Prostate gland (tissue), 2 donors: ENCODE data around the gene EBF3. TPM values are rescaled to one million over a fixed set of nuclear protein-coding genes. Genes with fewer than 3 reads are reported as not detected.

Source experiments
- DNase-seq: peaks from one replicate; pipeline ENCODE4 v3.0.0-alpha.2; 2019; ENCODE audit warnings: low spot score
- H3K27ac ChIP-seq, 2 donors: fragments of 200-600 bp; sonication (generic); 2 replicates each; pipeline ENCODE4 v1.5.1; 2017 to 2019
- H3K27me3 ChIP-seq: fragments of 200-600 bp; sonication (generic); replicated peaks from 2 replicates; pipeline ENCODE4 v1.5.1; 2019; ENCODE audit not compliant: insufficient read depth
- H3K36me3 ChIP-seq, 2 donors: fragments of 200-600 bp; sonication (generic); 1 replicate in 1 of 2; 2 replicates in 1 of 2; pipeline versions ENCODE4 v1.5.1 to v1.8.1; 2017 to 2019
- H3K4me1 ChIP-seq: fragments of 200-600 bp; sonication (generic); replicated peaks from 2 replicates; pipeline ENCODE4 v1.5.1; 2019
- H3K4me3 ChIP-seq, 2 donors: fragments of 200-600 bp; sonication (generic); 2 replicates each; pipeline ENCODE4 v1.5.1; 2017 to 2019
- H3K9me3 ChIP-seq: fragments of 200-600 bp; sonication (generic); 2 replicates; pipeline ENCODE4 v1.5.1; 2017
- CTCF ChIP-seq, 4 experiments: fragments of 200-600 bp in 2 of 4; fragments of 450-650 bp in 2 of 4; sonication (generic) in 2 of 4; IDR thresholded peaks; 1 replicate in 3 of 4; 2 replicates in 1 of 4; pipeline ENCODE4 v1.5.1; 2016 to 2019; ENCODE audit warnings: antibody characterized with exemption in 4 of 4, mild to moderate bottlenecking in 2 of 4, moderate library complexity in 2 of 4
- POLR2A ChIP-seq: fragments of 450-650 bp; IDR thresholded peaks from one replicate; pipeline ENCODE4 v1.6.1; 2016; ENCODE audit warnings: antibody characterized with exemption, mild to moderate bottlenecking
- POLR2AphosphoS5 ChIP-seq: sonication (generic); formaldehyde crosslinking; IDR thresholded peaks from one replicate; pipeline ENCODE4 v1.6.1; 2017; ENCODE audit warnings: antibody characterized with exemption
- WGBS: methylation state at CpG from one replicate; pipeline ENCODE4 v1.1.5; 2018; 5-methylcytosine and 5-hydroxymethylcytosine counted together
- intact Hi-C: fragments of 100-400 bp; cut with DNase I; formaldehyde crosslinking; loops from one replicate; pipeline ENCODE4 v1.14.2; 2022
- total RNA-seq, 2 donors: library from RNA; depleted of rRNA; stranded (reverse); fragments of >200 nt; gene quantifications; one replicate each; pipeline ENCODE4 v1.1.0, GENCODE V29; 2016

The EBF3 gene
- total RNA-seq, 2 donors from 2014 or later: 1.5 to 7.8 TPM

GRCh38 chr10:129942019-129942277 is 22.1 kb downstream of the EBF3 start:
- Histone ChIP-seq H3K36me3 (no peaks in the 10 kb centered on the region), H3K4me3 (no peak overlapping the region), H3K27ac (no peak overlapping the region), H3K9me3 (no peaks in the 10 kb centered on the region), H3K27me3 (no peaks in the 10 kb centered on the region), H3K4me1 (no peaks in the 10 kb centered on the region)
- TF ChIP-seq CTCF (IDR thresholded peaks at IDR 0.05) (no peak), POLR2A (no peak), POLR2AphosphoS5 (no peak)
- DNase-seq: no peak
- WGBS: 95% methylated on average over 4 of the region's 4 CpGs
- intact Hi-C loops: no loop called here

GRCh38 chr10:129941199-129942018 is 22.7 kb downstream of the EBF3 start:
- WGBS: 96% methylated on average over 16 of the region's 16 CpGs
- no peak for DNase-seq
- TF ChIP-seq POLR2AphosphoS5: no peak
- Histone ChIP-seq H3K36me3 (no peaks in the 10 kb centered on the region), H3K27ac (no peak overlapping the region), H3K9me3 (no peaks in the 10 kb centered on the region), H3K4me3 (no peak overlapping the region), H3K4me1 (no peaks in the 10 kb centered on the region), H3K27me3 (no peaks in the 10 kb centered on the region)
- intact Hi-C loops: no loop called here

- Histone ChIP-seq H3K27me3 (no peaks in the 10 kb centered on the region), H3K27ac (no peak overlapping the region), H3K4me3 (no peak overlapping the region), H3K4me1 (no peaks in the 10 kb centered on the region), H3K9me3 (no peaks in the 10 kb centered on the region), H3K36me3 (no peaks in the 10 kb centered on the region)
- no peak for DNase-seq
- 84% methylated on average over 13 of the region's 13 CpGs for WGBS
- intact Hi-C loops: no loop called here
- no peak for TF ChIP-seq POLR2A
- TF ChIP-seq CTCF (IDR thresholded peaks at IDR 0.05): no peak
- TF ChIP-seq POLR2AphosphoS5: no peak
These were observed 23.4 kb downstream of the EBF3 start for GRCh38 chr10:129940617-129941198.

GRCh38 chr10:129939416-129940275 is 24.4 kb downstream of the EBF3 start:
- 88% methylated on average over 23 of the region's 23 CpGs for WGBS
- TF ChIP-seq CTCF (IDR thresholded peaks at IDR 0.05): no peak
- no peak for TF ChIP-seq POLR2A
- TF ChIP-seq POLR2AphosphoS5: no peak
- no peaks in the 10 kb centered on the region for H3K4me1 ChIP-seq

GRCh38 chr10:129938460-129938859 is 25.6 kb downstream of the EBF3 start:
- no peak for DNase-seq
- Histone ChIP-seq H3K36me3 (no peaks in the 10 kb centered on the region), H3K27me3 (no peaks in the 10 kb centered on the region), H3K9me3 (no peaks in the 10 kb centered on the region), H3K27ac (no peak overlapping the region), H3K4me3 (no peak overlapping the region), H3K4me1 (no peaks in the 10 kb centered on the region)
- WGBS: 56% methylated on average over 8 of the region's 8 CpGs
- TF ChIP-seq POLR2AphosphoS5: no peak
- no peak for TF ChIP-seq CTCF (IDR thresholded peaks at IDR 0.05)
- no peak for TF ChIP-seq POLR2A
- intact Hi-C loops: no loop called here

More at GRCh38 chr10:129939416-129940275, 24.4 kb downstream of the EBF3 start:
- intact Hi-C loops: no loop called here
- H3K36me3 ChIP-seq: no peaks in the 10 kb centered on the region
- H3K9me3 ChIP-seq: no peaks in the 10 kb centered on the region
- no peak overlapping the region for H3K27ac ChIP-seq
- no peaks in the 10 kb centered on the region for H3K27me3 ChIP-seq
- no peak overlapping the region for H3K4me3 ChIP-seq
- DNase-seq: no peak
